ENCODE data around the gene TRPM1. TPM values are rescaled to one million over a fixed set of nuclear protein-coding genes. Genes with fewer than 3 reads are reported as not detected.

TRPM1 gene
- polyA plus RNA-seq, 3 donors, result 0.03 to 0.04 TPM; not detected in 1

DNA sequence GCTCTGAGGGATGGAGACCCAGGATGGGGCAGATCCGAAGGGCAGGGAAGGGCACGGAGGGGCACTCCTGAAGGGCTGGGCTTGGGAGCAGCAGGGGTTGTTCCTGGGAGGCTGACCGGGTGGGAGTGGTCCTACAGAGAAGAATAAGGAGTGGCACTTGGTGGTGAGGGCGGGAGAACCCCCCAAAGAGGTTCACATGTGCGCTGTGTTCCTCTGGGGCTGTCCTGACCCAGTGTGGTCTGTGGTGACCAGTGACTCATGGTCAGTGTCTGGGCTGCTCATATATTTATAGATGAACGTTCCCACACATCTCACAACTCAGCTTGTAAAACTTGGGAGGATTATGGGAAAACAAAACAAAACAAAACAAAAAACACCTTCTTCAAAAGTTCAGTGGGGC is 10.0 kb downstream of the TRPM1 start:
- peaks cover 7% of the 10 kb centered on the region for H3K4me1 Mint-ChIP-seq
- H3K36me3 Mint-ChIP-seq, result no peaks in the 10 kb centered on the region
- intact Hi-C loops (cut with micrococcal nuclease), result no loop called here

DNA sequence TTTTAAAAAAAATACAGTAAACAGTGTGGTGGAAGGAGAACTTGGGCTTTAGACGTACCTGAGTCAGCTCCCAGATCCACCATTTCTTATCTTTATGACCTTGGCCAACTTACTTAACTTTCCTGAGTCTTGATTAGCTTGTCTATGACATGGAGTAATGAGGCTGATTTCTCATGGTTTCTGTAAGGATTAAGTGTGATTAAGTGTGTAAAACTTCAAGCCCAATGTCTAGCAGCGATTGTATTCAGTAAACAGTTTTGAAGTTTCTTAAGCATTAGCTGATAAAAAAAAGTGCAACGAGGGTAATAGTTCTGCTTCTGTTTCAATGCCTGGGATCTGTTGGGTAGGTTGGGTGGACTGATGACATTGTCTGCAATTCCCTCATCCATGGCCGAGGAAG is 10.8 kb downstream of the TRPM1 start:
- no peak overlapping the region for H3K4me3 Mint-ChIP-seq
- H3K27ac Mint-ChIP-seq, result no peak overlapping the region
- no peak overlapping the region for H3K27ac ChIP-seq (ENCODE audit: low read depth in 1 of 2, low read length in 2 of 2)
- H3K4me1 ChIP-seq (ENCODE audit: control insufficient read depth in 1 of 2, insufficient read depth in 2 of 2, low read length in 2 of 2), result no peaks in the 10 kb centered on the region
- H3K27me3 ChIP-seq (ENCODE audit: control insufficient read depth in 2 of 2, insufficient read depth in 2 of 2, low read length in 2 of 2), result no peaks in the 10 kb centered on the region
- H2AFZ ChIP-seq (ENCODE audit: insufficient read depth, low read depth, low read length, poor library complexity, severe bottlenecking), result no peak overlapping the region
- H3K9ac ChIP-seq (ENCODE audit: insufficient read depth, low read length, poor library complexity, severe bottlenecking), result no peak overlapping the region
- H3K9me3 Mint-ChIP-seq, result peaks cover 0 to 4% (median 0%) of the 10 kb centered on the region in 7 donors
- no peak for DNase-seq
- H3K36me3 Mint-ChIP-seq, result no peaks in the 10 kb centered on the region
- intact Hi-C loops (cut with micrococcal nuclease), result no loop called here
- no peaks in the 10 kb centered on the region for H4K20me1 ChIP-seq (ENCODE audit: insufficient read depth, low read length)
- H3K36me3 ChIP-seq (replicated peaks in 1 of 2; ENCODE audit: control insufficient read depth in 1 of 2, insufficient read depth in 2 of 2, low read length in 2 of 2), result no peaks in the 10 kb centered on the region
- H3K4me3 ChIP-seq (replicated peaks in 1 of 3; ENCODE audit: low read depth in 2 of 3, low read length in 3 of 3), result no peak overlapping the region
- peaks cover 7% of the 10 kb centered on the region for H3K4me1 Mint-ChIP-seq
- TF ChIP-seq CTCF (IDR thresholded peaks at IDR 0.05), result no peak
- no peak overlapping the region for H3K4me2 ChIP-seq (replicated peaks; ENCODE audit: extremely low read depth, low read length, poor library complexity, severe bottlenecking)
- H3K9me3 ChIP-seq (replicated peaks in 1 of 2; ENCODE audit: control insufficient read depth in 1 of 2, insufficient read depth in 1 of 2, low read length in 2 of 2), result no peaks in the 10 kb centered on the region
- H3K79me2 ChIP-seq (ENCODE audit: insufficient read depth, low read length), result no peaks in the 10 kb centered on the region
- H3K27me3 Mint-ChIP-seq (ENCODE audit: low read depth in 3 of 3), result peaks cover 0 to 3% (median 1%) of the 10 kb centered on the region in 3 donors
- 92% methylated on average over 2 of the region's 4 CpGs for WGBS (ENCODE audit: insufficient coverage)

More for the DNA sequence above, 10.0 kb downstream of the TRPM1 start:
- Histone ChIP-seq H2AFZ (ENCODE audit: insufficient read depth, low read depth, low read length, poor library complexity, severe bottlenecking) (no peak overlapping the region), H3K4me1 (ENCODE audit: control insufficient read depth in 1 of 2, insufficient read depth in 2 of 2, low read length in 2 of 2) (no peaks in the 10 kb centered on the region), H3K36me3 (replicated peaks in 1 of 2; ENCODE audit: control insufficient read depth in 1 of 2, insufficient read depth in 2 of 2, low read length in 2 of 2) (no peaks in the 10 kb centered on the region), H3K4me2 (replicated peaks; ENCODE audit: extremely low read depth, low read length, poor library complexity, severe bottlenecking) (no peak overlapping the region), H3K9me3 (replicated peaks in 1 of 2; ENCODE audit: control insufficient read depth in 1 of 2, insufficient read depth in 1 of 2, low read length in 2 of 2) (no peaks in the 10 kb centered on the region), H3K27me3 (ENCODE audit: control insufficient read depth in 2 of 2, insufficient read depth in 2 of 2, low read length in 2 of 2) (no peaks in the 10 kb centered on the region), H3K4me3 (replicated peaks in 1 of 3; ENCODE audit: low read depth in 2 of 3, low read length in 3 of 3) (no peak overlapping the region), H3K9ac (ENCODE audit: insufficient read depth, low read length, poor library complexity, severe bottlenecking) (no peak overlapping the region), H3K79me2 (ENCODE audit: insufficient read depth, low read length) (no peaks in the 10 kb centered on the region), H3K27ac (ENCODE audit: low read depth in 1 of 2, low read length in 2 of 2) (no peak overlapping the region), H4K20me1 (ENCODE audit: insufficient read depth, low read length) (no peaks in the 10 kb centered on the region)
- TF ChIP-seq CTCF (IDR thresholded peaks at IDR 0.05), result no peak
- 97% methylated on average over 3 of the region's 6 CpGs for WGBS (ENCODE audit: insufficient coverage)
- H3K27me3 Mint-ChIP-seq (ENCODE audit: low read depth in 3 of 3), result peaks cover 0 to 3% (median 1%) of the 10 kb centered on the region in 3 donors
- H3K27ac Mint-ChIP-seq, result no peak overlapping the region
- peaks cover 0 to 4% (median 0%) of the 10 kb centered on the region in 7 donors for H3K9me3 Mint-ChIP-seq
- DNase-seq, result no peak
- no peak overlapping the region for H3K4me3 Mint-ChIP-seq
